GM12872 (cell line): ENCODE measurements around the gene NAB2.

Experiments used
- TF ChIP-seq, protein P1 (sequence below): IDR thresholded peaks from 3 replicates; pipeline ENCODE4 v1.5.1; 2011; ENCODE audit warnings: low read depth, mild to moderate bottlenecking, low read length, moderate library complexity; ENCODE audit not compliant: insufficient read depth

The NAB2 gene

DNA sequence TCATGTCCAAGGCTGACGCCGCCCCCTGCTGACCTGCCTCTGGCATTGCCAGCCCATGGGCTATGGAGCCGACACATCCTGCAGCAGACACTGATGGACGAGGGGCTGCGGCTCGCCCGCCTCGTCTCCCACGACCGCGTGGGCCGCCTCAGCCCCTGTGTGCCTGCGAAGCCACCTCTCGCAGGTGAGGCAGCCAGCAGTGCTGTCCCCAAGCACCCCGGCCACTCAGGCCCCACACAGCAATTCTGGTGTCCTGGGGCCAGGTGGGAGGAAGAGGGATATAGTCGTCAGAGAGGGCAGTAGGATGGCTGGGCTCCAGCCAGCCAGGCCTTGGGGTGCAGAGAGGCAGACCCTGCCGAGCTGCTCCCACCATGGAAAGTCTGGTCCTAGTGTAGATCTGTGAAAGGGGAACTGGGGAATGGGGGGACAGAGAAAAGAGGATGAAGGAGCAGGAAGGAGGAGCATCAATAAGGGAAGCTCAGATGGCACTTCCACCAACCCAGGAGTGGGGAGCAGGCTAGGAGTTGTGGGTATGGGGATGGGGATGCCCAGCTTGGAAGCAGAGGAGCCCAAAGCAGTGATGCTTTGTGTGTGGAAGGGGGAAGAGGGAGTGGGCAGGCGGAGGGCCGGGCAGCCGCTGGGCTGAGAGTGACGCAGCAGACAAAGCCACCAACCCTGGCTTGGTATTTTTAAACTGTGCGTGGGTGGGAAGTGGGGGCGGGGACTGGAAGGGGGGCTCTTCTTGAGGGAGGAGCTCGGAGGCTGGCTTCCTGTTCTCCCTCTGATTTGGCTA, 4.7 kb downstream of the NAB2 start:
- TF ChIP-seq, protein P1, sequence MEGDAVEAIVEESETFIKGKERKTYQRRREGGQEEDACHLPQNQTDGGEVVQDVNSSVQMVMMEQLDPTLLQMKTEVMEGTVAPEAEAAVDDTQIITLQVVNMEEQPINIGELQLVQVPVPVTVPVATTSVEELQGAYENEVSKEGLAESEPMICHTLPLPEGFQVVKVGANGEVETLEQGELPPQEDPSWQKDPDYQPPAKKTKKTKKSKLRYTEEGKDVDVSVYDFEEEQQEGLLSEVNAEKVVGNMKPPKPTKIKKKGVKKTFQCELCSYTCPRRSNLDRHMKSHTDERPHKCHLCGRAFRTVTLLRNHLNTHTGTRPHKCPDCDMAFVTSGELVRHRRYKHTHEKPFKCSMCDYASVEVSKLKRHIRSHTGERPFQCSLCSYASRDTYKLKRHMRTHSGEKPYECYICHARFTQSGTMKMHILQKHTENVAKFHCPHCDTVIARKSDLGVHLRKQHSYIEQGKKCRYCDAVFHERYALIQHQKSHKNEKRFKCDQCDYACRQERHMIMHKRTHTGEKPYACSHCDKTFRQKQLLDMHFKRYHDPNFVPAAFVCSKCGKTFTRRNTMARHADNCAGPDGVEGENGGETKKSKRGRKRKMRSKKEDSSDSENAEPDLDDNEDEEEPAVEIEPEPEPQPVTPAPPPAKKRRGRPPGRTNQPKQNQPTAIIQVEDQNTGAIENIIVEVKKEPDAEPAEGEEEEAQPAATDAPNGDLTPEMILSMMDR, result peak; percentile 75

DNA sequence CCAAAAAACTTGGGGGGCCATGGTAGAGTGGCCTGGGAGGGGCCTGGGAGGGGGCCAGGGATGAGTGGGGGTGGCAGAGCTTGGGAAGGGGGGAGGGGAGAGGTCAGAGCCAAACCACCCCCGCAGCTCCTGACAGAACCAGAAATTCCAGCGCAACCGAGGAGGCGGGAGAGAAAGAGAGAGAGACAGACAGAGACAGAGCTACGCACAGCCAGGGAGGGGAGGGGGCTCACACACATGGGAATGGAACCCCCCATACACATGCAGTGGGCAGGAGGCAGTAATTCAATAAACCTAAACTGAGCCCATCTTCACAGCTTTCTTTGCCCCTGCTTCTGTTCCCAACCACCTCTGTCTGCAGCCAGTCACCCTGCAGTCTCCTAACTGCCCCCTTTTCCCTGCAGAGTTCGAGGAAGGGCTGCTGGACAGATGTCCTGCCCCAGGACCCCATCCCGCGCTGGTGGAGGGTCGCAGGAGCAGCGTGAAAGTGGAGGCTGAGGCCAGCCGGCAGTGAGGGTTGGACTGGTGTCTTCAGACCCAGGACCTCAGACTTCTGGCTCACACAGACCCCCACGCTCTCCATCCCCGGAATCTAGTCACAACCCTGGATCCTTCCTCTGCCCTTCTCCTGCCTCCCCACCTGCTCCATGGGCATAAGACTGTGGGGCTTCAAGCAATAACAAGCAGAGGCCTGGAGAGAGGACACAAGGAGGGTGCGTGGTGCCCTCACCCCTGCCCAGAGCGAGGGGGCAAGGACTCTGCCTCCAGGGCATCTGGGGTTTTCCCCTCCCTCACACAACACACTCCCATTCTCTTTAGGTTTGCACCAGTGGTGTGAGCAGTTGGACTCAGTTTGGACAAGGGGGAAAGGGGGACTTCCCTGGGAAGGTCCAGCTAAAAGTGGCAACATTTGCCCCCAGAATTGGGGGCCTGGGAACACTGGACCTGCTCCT, 5.6 kb downstream of the NAB2 start:
- TF ChIP-seq, protein P1, result no peak

DNA sequence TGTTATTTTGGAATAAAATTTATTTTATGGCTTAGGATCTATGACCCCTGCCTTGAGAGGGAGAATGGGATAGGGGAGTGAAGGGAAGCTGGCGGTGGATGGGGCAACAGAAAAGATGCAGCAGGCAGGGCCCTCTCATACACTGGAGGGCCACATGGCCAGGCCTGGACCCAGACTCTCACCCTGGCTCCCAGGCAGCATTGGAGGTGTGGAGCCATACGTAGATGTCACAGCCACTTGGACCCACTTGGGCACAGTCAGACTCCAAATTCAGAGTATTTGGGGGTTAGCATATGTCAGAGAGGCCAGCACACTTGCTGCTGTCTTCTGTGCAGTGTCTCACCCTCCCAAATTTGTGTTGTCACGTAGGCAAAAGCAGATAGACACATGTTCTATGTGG, 6.5 kb downstream of the NAB2 start:
- TF ChIP-seq, protein P1, result no peak

- TF ChIP-seq, protein P1, result no peak
Observed at GRCh38 chr12:57096099-57096572, 7.2 kb downstream of the NAB2 start.

- TF ChIP-seq, protein P1, result no peak
Observed at GRCh38 chr12:57096748-57097553, 8.0 kb downstream of the NAB2 start.

GRCh38 chr12:57097554-57097835, 8.6 kb downstream of the NAB2 start:
- TF ChIP-seq, protein P1, result no peak

GRCh38 chr12:57098546-57098945, 9.6 kb downstream of the NAB2 start:
- TF ChIP-seq, protein P1, result no peak
